IMR-90 (cell line): ENCODE data around the gene CYP2C9. TPM values are rescaled to one million over a fixed set of nuclear protein-coding genes. Genes with fewer than 3 reads are reported as not detected.
"Not testable (repeated sequence)": the region's sequence is repeated elsewhere in the genome, so short reads cannot be mapped to it uniquely, and the experiment has no call there.

Source experiments
- ATAC-seq: fragments of 200-7000 bp; cut with Tn5 transposase; 2 replicates; pipeline ENCODE4 v1.9.1; 2020; ENCODE audit warnings: low read depth, mild to moderate bottlenecking, moderate library complexity
- BruUV-seq: library from RNA; stranded (reverse); fragments of 400-500 nt; replicated peaks from 2 replicates; lab custom pipeline; 2021; lab: Mats Ljungman, UMichigan
- CTCF ChIA-PET: fragments of 300-600 bp; formaldehyde crosslinking; extraction: SDS; loops from one replicate; lab custom pipeline; 2021; ENCODE audit warnings: antibody characterized with exemption; lab: Yijun Ruan, JAX
- POLR2A ChIA-PET: fragments of 300-600 bp; sonication (Branson Sonifier 250); formaldehyde crosslinking; loops from one replicate; lab custom pipeline; 2022; ENCODE audit warnings: antibody characterized with exemption; ENCODE audit not compliant: unreplicated experiment; lab: Charles Lee
- DNase-seq: peaks from one replicate; pipeline ENCODE4 v3.0.0; 2013
- H2AFZ ChIP-seq: replicated peaks from 2 replicates; pipeline ENCODE3; 2013; ENCODE audit warnings: low read length, mild to moderate bottlenecking; ENCODE audit not compliant: poor library complexity
- H2AK5ac ChIP-seq: 2 replicates; pipeline ENCODE4 v1.6.1; 2013; ENCODE audit warnings: low read depth, low read length, inconsistent platforms
- H2AK9ac ChIP-seq: replicated peaks from 2 replicates; pipeline ENCODE3; 2013; ENCODE audit warnings: mild to moderate bottlenecking, low read depth, low read length, moderate library complexity; ENCODE audit not compliant: poor library complexity
- H2BK120ac ChIP-seq: 2 replicates; pipeline ENCODE4 v1.6.1; 2013; ENCODE audit warnings: low read depth, low read length, inconsistent platforms
- H2BK15ac ChIP-seq: 3 replicates; pipeline ENCODE4 v1.6.1; 2013; ENCODE audit warnings: low read depth, low read length, inconsistent platforms
- H2BK20ac ChIP-seq: 2 replicates; pipeline ENCODE4 v1.6.1; 2013; ENCODE audit warnings: low read depth, mild to moderate bottlenecking, inconsistent platforms, low read length, moderate library complexity
- H2BK5ac ChIP-seq: 2 replicates; pipeline ENCODE4 v1.6.1; 2013; ENCODE audit warnings: mild to moderate bottlenecking, low read depth, low read length, inconsistent platforms; ENCODE audit not compliant: poor library complexity, severe bottlenecking
- H3K14ac ChIP-seq: replicated peaks from 2 replicates; pipeline ENCODE4 v1.6.1; 2013; ENCODE audit warnings: low read depth, low read length, inconsistent platforms
- H3K18ac ChIP-seq: 2 replicates; pipeline ENCODE4 v1.6.1; 2013; ENCODE audit warnings: low read depth, low read length, control low read depth
- H3K23ac ChIP-seq: 2 replicates; pipeline ENCODE4 v1.6.1; 2013; ENCODE audit warnings: low read depth, low read length, inconsistent platforms
- H3K27ac ChIP-seq: 2 replicates; pipeline ENCODE4 v1.5.1; 2013; ENCODE audit warnings: mild to moderate bottlenecking, control low read depth, low read length; ENCODE audit not compliant: insufficient read depth
- H3K27me3 ChIP-seq: 2 replicates; pipeline ENCODE4 v1.6.1; 2013; ENCODE audit warnings: low read length; ENCODE audit not compliant: control insufficient read depth, insufficient read depth
- H3K36me3 ChIP-seq: 2 replicates; pipeline ENCODE4 v1.6.1; 2013; ENCODE audit warnings: low read length, mixed read lengths; ENCODE audit not compliant: control insufficient read depth, insufficient read depth
- H3K4ac ChIP-seq: 2 replicates; pipeline ENCODE4 v1.6.1; 2013; ENCODE audit warnings: low read depth, low read length, inconsistent platforms
- H3K4me1 ChIP-seq: 2 replicates; pipeline ENCODE4 v1.6.1; 2013; ENCODE audit warnings: low read length, mixed read lengths; ENCODE audit not compliant: control insufficient read depth, insufficient read depth
- H3K4me2 ChIP-seq: 2 replicates; pipeline ENCODE4 v1.6.1; 2013; ENCODE audit warnings: low read depth, mild to moderate bottlenecking, control low read depth, low read length, moderate library complexity
- H3K4me3 ChIP-seq: 2 replicates; pipeline ENCODE4 v1.5.1; 2013; ENCODE audit warnings: low read depth, mild to moderate bottlenecking, control low read depth, low read length, moderate library complexity; ENCODE audit not compliant: insufficient read depth
- H3K56ac ChIP-seq: 2 replicates; pipeline ENCODE4 v1.6.1; 2013; ENCODE audit warnings: low read length, inconsistent platforms; ENCODE audit not compliant: insufficient read depth; ENCODE audit errors: extremely low read depth
- H3K79me1 ChIP-seq, 2 experiments: 2 replicates each; pipeline ENCODE4 v1.6.1; 2013; ENCODE audit warnings: low read length in 2 of 2, inconsistent platforms in 1 of 2, low read depth in 1 of 2
- H3K9ac ChIP-seq: 2 replicates; pipeline ENCODE4 v1.6.1; 2013; ENCODE audit warnings: low read depth, low read length, control low read depth
- H3K9me1 ChIP-seq: 2 replicates; pipeline ENCODE4 v1.6.1; 2013; ENCODE audit warnings: low read length, inconsistent platforms; ENCODE audit not compliant: insufficient read depth
- H3K9me3 ChIP-seq: 2 replicates; pipeline ENCODE4 v1.6.1; 2013; ENCODE audit warnings: low read length; ENCODE audit not compliant: control insufficient read depth, insufficient read depth
- H4K20me1 ChIP-seq: 2 replicates; pipeline ENCODE4 v1.6.1; 2013; ENCODE audit warnings: low read length, inconsistent platforms; ENCODE audit not compliant: insufficient read depth
- H4K5ac ChIP-seq: 2 replicates; pipeline ENCODE4 v1.6.1; 2013; ENCODE audit warnings: mild to moderate bottlenecking, low read depth, low read length, control low read depth
- H4K8ac ChIP-seq, 2 experiments: 2 replicates each; pipeline ENCODE4 v1.6.1; 2013; ENCODE audit warnings: low read depth in 2 of 2, low read length in 2 of 2, control low read depth in 1 of 2, inconsistent platforms in 1 of 2
- H4K91ac ChIP-seq: 2 replicates; pipeline ENCODE4 v1.6.1; 2013; ENCODE audit warnings: low read depth, low read length, inconsistent platforms; ENCODE audit not compliant: insufficient read depth
- MAZ ChIP-seq: IDR thresholded peaks from 2 replicates; pipeline ENCODE4 v1.6.1; 2012; ENCODE audit warnings: low read depth, mild to moderate bottlenecking, low read length, improper control_type of control experiment, moderate library complexity, borderline replicate concordance
- MXI1 ChIP-seq: IDR thresholded peaks from 2 replicates; pipeline ENCODE4 v1.6.1; 2012; ENCODE audit warnings: low read depth, mild to moderate bottlenecking, low read length, moderate library complexity, borderline replicate concordance
- POLR2A ChIP-seq: IDR thresholded peaks from 2 replicates; pipeline ENCODE4 v1.6.1; 2012; ENCODE audit warnings: mild to moderate bottlenecking, low read depth, low read length
- USF2 ChIP-seq: fragments of 150-350 bp; IDR thresholded peaks from 2 replicates; pipeline ENCODE4 v1.6.1; 2017; ENCODE audit warnings: mild to moderate bottlenecking, antibody characterized with exemption, low read length, low read depth
- WGBS, 2 experiments: methylation state at CpG; one replicate each; pipeline versions ENCODE4 v1.1.5 to v1.1.7; 2013; ENCODE audit warnings: missing lambda C conversion rate in 2 of 2; ENCODE audit not compliant: insufficient read length in 1 of 2; ENCODE audit errors: extremely low coverage in 2 of 2; 5-methylcytosine and 5-hydroxymethylcytosine counted together
- dilution Hi-C: fragments of 300-500 bp; cut with HindIII; formaldehyde crosslinking; loops from one replicate; pipeline ENCODE4 v1.14.3; 2018; ENCODE audit warnings: low sequenced_read_pairs; ENCODE audit not compliant: unreplicated experiment
- in situ Hi-C: fragments of 300-500 bp; cut with MboI; formaldehyde crosslinking; loops from 3 replicates; pipeline ENCODE4 v1.14.3; 2019; ENCODE audit warnings: low sequenced_read_pairs, inconsistent platforms, mixed read lengths
- intact Hi-C: fragments of 100-400 bp; cut with micrococcal nuclease; formaldehyde crosslinking; loops from 2 replicates; pipeline ENCODE4 v1.10.0; 2022
- polyA plus RNA-seq, 3 experiments: library from polyadenylated mRNA; depleted of rRNA; stranded (reverse); fragments of >200 nt; gene quantifications; 2 replicates each; pipeline ENCODE4 v1.2.3, GENCODE V29; 2012; ENCODE audit warnings: low replicate concordance in 1 of 3
- total RNA-seq: library from RNA; depleted of rRNA; stranded (reverse); fragments of >200 nt; gene quantifications from 2 replicates; pipeline ENCODE4 v1.2.3, GENCODE V29; 2012

The CYP2C9 gene
- total and polyA plus RNA-seq, 2 of the 4 experiments (the other 2 are of a cell fraction), result not detected

- dilution Hi-C loops, result no loop called here
- H2AK5ac ChIP-seq, result no peak overlapping the region
- H3K14ac ChIP-seq, result no peak overlapping the region
- ATAC-seq (no peak), DNase-seq (no peak)
- H3K18ac ChIP-seq, result no peak overlapping the region
- no CpG with 5 or more reads among the region's 2 CpGs for WGBS, 2 experiments
- no TSS peak for BruUV-seq
- no peaks in the 10 kb centered on the region for H4K20me1 ChIP-seq
- H3K9ac ChIP-seq, result no peak overlapping the region
- H3K9me3 ChIP-seq, result no peaks in the 10 kb centered on the region
- H2BK5ac ChIP-seq, result no peak overlapping the region
- H4K91ac ChIP-seq, result no peak overlapping the region
- no peak overlapping the region for H3K56ac ChIP-seq
- no peak overlapping the region for H3K4me2 ChIP-seq
- no peaks in the 10 kb centered on the region for H3K27me3 ChIP-seq
- H2AK9ac ChIP-seq, result no peak overlapping the region
- no peak overlapping the region for H3K4ac ChIP-seq
- no peak for TF ChIP-seq MAZ
- TF ChIP-seq POLR2A, result no peak
- no peak for TF ChIP-seq MXI1
- no peak for TF ChIP-seq USF2
- no peak overlapping the region for H2BK20ac ChIP-seq
- H3K27ac ChIP-seq, result no peak overlapping the region
- no peak overlapping the region for H4K5ac ChIP-seq
- no peaks in the 10 kb centered on the region for H3K9me1 ChIP-seq
- H4K8ac ChIP-seq, result no peak overlapping the region
- no peak overlapping the region for H2BK15ac ChIP-seq
- ChIA-PET CTCF (interaction anchor here (0.7 kb wide), 1 partner anchor 118 kb away, joined by 4 read pairs; no protein-coding TSS in a partner anchor), POLR2A (no interaction called here)
- H2BK120ac ChIP-seq, result no peak overlapping the region
- no peaks in the 10 kb centered on the region for H3K79me1 ChIP-seq
- H3K36me3 ChIP-seq, result no peaks in the 10 kb centered on the region
- intact Hi-C loops, result no loop called here
- in situ Hi-C loops, result no loop called here
- H3K4me3 ChIP-seq, result no peak overlapping the region
- no peaks in the 10 kb centered on the region for H3K4me1 ChIP-seq
- H3K23ac ChIP-seq, result no peak overlapping the region
- no peak overlapping the region for H2AFZ ChIP-seq
Measured at GRCh38 chr10:94936721-94937120, 1.7 kb upstream of the CYP2C9 start.

DNA sequence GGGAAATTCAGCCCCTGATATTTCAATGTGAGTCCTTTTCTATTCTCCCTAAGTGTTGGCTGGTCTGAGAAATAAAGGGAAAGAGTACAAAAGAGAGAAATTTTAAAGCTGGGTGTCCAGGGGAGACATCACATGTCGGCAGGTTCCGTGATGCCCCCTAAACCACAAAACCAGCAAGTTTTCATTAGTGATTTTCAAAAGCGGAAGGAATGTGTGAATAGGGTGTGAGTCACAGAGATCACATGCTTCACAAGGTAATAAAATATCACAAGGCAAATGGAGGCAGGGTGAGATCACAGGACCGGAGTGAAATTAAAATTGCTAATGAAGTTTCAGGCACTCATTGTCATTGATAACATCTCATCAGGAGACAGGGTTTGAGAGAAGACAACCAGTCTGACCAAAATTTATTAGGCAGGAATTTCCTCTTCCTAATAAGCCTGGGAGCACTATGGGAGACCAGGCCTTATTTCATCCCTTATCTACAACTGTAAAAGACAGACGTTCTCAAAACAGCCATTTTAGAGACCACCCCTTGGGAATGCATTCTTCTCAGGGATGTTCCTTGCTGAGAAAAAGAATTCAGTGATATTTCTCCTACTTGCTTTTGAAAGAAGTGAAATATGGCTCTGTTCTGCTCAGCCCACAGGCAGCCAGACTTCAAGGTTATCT, 5.1 kb downstream of the CYP2C9 start:
- H2BK20ac ChIP-seq, H2AK9ac ChIP-seq, H4K8ac ChIP-seq, BruUV-seq, H3K56ac ChIP-seq, H3K79me1 ChIP-seq, H3K27ac ChIP-seq, H3K4ac ChIP-seq, H2BK120ac ChIP-seq, H3K9me3 ChIP-seq, H3K4me2 ChIP-seq, POLR2A ChIA-PET, CTCF ChIA-PET, H3K23ac ChIP-seq, H2BK5ac ChIP-seq, H2AK5ac ChIP-seq, H3K4me3 ChIP-seq, H2BK15ac ChIP-seq, dilution Hi-C loops, H3K18ac ChIP-seq, H3K14ac ChIP-seq, H3K9ac ChIP-seq, DNase-seq, intact Hi-C loops, H3K9me1 ChIP-seq, H3K4me1 ChIP-seq, H3K27me3 ChIP-seq, ATAC-seq, H4K5ac ChIP-seq, H4K20me1 ChIP-seq, H3K36me3 ChIP-seq, H2AFZ ChIP-seq, in situ Hi-C loops, H4K91ac ChIP-seq: not testable (repeated sequence)
- WGBS, 2 experiments, result no CpG with 5 or more reads among the region's 5 CpGs
